GM21515 (cell line): ENCODE measurements around the gene KIDINS220.
"Not testable (repeated sequence)": the region's sequence is repeated elsewhere in the genome, so short reads cannot be mapped to it uniquely, and the experiment has no call there.

Experiments used
- ATAC-seq: cut with Tn5 transposase; IDR thresholded peaks from one replicate; pipeline ENCODE4 v1.9.1; 2021; ENCODE audit not compliant: unreplicated experiment

The KIDINS220 gene

GRCh38 chr2:8754106-8754776 lies 83.2 kb downstream of the KIDINS220 start:
- no peak for ATAC-seq

- no peak for ATAC-seq
These were observed 83.8 kb downstream of the KIDINS220 start for GRCh38 chr2:8753609-8754008.

GRCh38 chr2:8752385-8752784 lies 85.0 kb downstream of the KIDINS220 start:
- peak; percentile 72 for ATAC-seq

- ATAC-seq, result no peak
These were observed 87.2 kb downstream of the KIDINS220 start for GRCh38 chr2:8750221-8750620.

- ATAC-seq, result no peak
These were observed 94.2 kb downstream of the KIDINS220 start for GRCh38 chr2:8743261-8743660.

- ATAC-seq, result no peak
These were observed 97.3 kb downstream of the KIDINS220 start for GRCh38 chr2:8740136-8740535.

GRCh38 chr2:8737571-8738175 lies 99.7 kb downstream of the KIDINS220 start:
- ATAC-seq, result no peak

GRCh38 chr2:8732601-8733000 lies 104.8 kb downstream of the KIDINS220 start:
- ATAC-seq, result no peak

- no peak for ATAC-seq
These were observed 107.5 kb downstream of the KIDINS220 start for GRCh38 chr2:8729939-8730338.

- not testable (repeated sequence) for ATAC-seq
These were observed 108.3 kb downstream of the KIDINS220 start for GRCh38 chr2:8729101-8729500.

GRCh38 chr2:8728305-8729015 lies 109.0 kb downstream of the KIDINS220 start:
- ATAC-seq, result no peak

GRCh38 chr2:8725838-8726237 lies 111.6 kb downstream of the KIDINS220 start:
- ATAC-seq, result no peak

GRCh38 chr2:8722986-8723385 lies 114.4 kb downstream of the KIDINS220 start:
- no peak for ATAC-seq

GRCh38 chr2:8721410-8721809 lies 116.0 kb downstream of the KIDINS220 start:
- ATAC-seq, result no peak

GRCh38 chr2:8720741-8721140 lies 116.7 kb downstream of the KIDINS220 start:
- no peak for ATAC-seq

- ATAC-seq, result no peak
These were observed 117.9 kb downstream of the KIDINS220 start for GRCh38 chr2:8719528-8719927.

GRCh38 chr2:8714971-8715370 lies 122.4 kb downstream of the KIDINS220 start:
- no peak for ATAC-seq

- ATAC-seq, result no peak
These were observed 123.1 kb downstream of the KIDINS220 start for GRCh38 chr2:8714283-8714682.

- no peak for ATAC-seq
These were observed 126.5 kb downstream of the KIDINS220 start for GRCh38 chr2:8710951-8711350.

- no peak for ATAC-seq
These were observed 127.8 kb downstream of the KIDINS220 start for GRCh38 chr2:8709611-8710010.

- no peak for ATAC-seq
These were observed 132.5 kb downstream of the KIDINS220 start for GRCh38 chr2:8704906-8705305.

GRCh38 chr2:8701681-8702379 lies 135.6 kb downstream of the KIDINS220 start:
- ATAC-seq, result no peak
